HL-60 (cell line): ENCODE measurements around the gene GOLGA6A.
"Not testable (repeated sequence)": the region's sequence is repeated elsewhere in the genome, so short reads cannot be mapped to it uniquely, and the experiment has no call there.

Source experiments
- DNase-seq, 2 experiments: peaks; one replicate each; pipeline ENCODE4 v3.0.0-alpha.2; 2010 to 2020; ENCODE audit warnings: low read depth in 1 of 2, low spot score in 1 of 2
- H3K27ac ChIP-seq: fragments of 250-450 bp; sonication (Bioruptor Pico); replicated peaks from 2 replicates; pipeline ENCODE4 v1.5.1; 2020; ENCODE audit warnings: mild to moderate bottlenecking, moderate library complexity
- H3K27me3 ChIP-seq: fragments of 250-450 bp; sonication (Bioruptor Pico); 2 replicates; pipeline ENCODE4 v1.5.1; 2021; ENCODE audit warnings: mild to moderate bottlenecking, moderate library complexity; ENCODE audit not compliant: insufficient read depth, poor library complexity, severe bottlenecking
- H3K4me3 ChIP-seq: replicated peaks from 2 replicates; pipeline ENCODE4 v1.5.1; 2011; ENCODE audit warnings: mild to moderate bottlenecking, control low read depth, low read length; ENCODE audit not compliant: insufficient read depth
- CTCF ChIP-seq: IDR thresholded peaks from one replicate; pipeline ENCODE4 v1.5.1; 2011; ENCODE audit warnings: low read length, control low read depth, inconsistent platforms; ENCODE audit not compliant: insufficient read depth
- GABPA ChIP-seq: IDR thresholded peaks from 2 replicates; pipeline ENCODE4 v1.6.1; 2012; ENCODE audit warnings: low read depth
- POLR2AphosphoS5 ChIP-seq: IDR thresholded peaks from 2 replicates; pipeline ENCODE4 v1.6.1; 2012; ENCODE audit warnings: low read depth
- SPI1 ChIP-seq: IDR thresholded peaks from 2 replicates; pipeline ENCODE4 v1.6.1; 2012; ENCODE audit warnings: low read depth, mild to moderate bottlenecking, borderline replicate concordance
- long read RNA-seq: library from polyadenylated mRNA; unstranded; transcript quantifications from one replicate; pipeline ENCODE4 v2.0.0, GENCODE V29; 2020
- TF ChIP-seq, protein P1 (sequence below): IDR thresholded peaks from 2 replicates; pipeline ENCODE4 v1.6.1; 2012; ENCODE audit warnings: low read depth; ENCODE audit not compliant: insufficient replicate concordance

The GOLGA6A gene, protein sequence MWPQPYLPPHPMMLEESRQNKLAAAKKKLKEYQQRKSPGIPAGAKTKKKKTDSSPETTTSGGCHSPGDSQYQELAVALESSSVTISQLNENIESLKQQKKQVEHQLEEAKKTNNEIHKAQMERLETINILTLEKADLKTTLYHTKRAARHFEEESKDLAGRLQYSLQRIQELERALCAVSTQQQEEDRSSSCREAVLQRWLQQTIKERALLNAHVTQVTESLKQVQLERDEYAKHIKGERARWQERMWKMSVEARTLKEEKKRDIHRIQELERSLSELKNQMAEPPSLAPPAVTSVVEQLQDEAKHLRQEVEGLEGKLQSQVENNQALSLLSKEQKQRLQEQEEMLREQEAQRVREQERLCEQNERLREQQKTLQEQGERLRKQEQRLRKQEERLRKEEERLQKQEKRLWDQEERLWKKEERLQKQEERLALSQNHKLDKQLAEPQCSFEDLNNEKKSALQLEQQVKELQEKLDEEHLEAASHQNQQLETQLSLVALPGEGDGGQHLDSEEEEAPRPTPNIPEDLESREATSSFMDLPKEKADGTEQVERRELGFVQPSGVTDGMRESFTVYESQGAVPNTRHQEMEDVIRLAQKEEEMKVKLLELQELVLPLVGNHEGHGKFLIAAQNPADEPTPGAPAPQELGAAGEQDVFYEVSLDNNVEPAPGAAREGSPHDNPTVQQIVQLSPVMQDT
- long read RNA-seq, result 0 reads

GRCh38 chr15:74082450-74082849, at the start of gene GOLGA6A:
Gene GOLGA6A, minus strand, starts transcription at chr15:74082550. Its CDS starts 41 bp downstream, at chr15:74082509.
- DNase-seq, H3K27me3 ChIP-seq, H3K27ac ChIP-seq, H3K4me3 ChIP-seq: not testable (repeated sequence)

DNA sequence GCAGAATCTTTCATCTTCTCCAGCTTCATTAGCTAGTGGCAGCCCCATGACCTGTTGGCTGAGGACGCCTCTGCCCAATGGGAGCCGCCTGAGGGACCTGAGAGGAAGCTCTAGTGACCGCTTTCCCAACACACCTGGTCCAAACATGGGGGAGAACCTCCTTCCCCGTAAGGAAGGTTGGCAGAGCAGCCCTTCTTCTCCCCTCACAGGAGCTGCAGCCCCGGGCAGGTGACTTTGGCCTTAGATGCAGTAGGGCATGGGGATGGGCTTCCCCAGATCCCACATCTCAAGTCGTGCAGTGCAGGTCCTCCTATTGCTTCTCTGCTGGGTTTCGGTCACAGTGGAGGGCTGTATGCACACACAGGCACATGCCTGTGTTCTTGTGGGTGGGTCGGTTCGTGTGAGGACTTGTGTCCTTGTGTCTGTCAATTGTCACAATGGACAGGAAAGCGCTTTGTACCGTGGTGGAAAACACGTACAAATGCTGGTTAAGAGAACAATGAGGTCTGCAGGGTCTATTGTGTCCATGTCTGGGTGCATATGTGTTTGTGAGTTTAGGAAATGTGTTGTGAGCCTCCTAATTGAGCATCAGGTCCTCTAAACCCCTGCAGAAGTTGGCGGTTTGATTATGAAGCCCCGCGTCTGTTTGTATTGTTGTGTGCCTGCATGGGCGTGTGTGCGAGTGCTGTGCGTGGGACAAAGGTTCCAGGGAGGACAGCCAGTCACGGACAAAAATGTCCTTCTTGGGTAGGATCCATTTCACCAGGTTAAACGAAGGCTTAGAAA, 49.5 kb upstream of the GOLGA6A start:
- H3K27ac ChIP-seq, result no peak overlapping the region
- no peak overlapping the region for H3K4me3 ChIP-seq
- no peak for DNase-seq
- H3K27me3 ChIP-seq, result peaks cover 85% of the 10 kb centered on the region
- TF ChIP-seq, protein P1, sequence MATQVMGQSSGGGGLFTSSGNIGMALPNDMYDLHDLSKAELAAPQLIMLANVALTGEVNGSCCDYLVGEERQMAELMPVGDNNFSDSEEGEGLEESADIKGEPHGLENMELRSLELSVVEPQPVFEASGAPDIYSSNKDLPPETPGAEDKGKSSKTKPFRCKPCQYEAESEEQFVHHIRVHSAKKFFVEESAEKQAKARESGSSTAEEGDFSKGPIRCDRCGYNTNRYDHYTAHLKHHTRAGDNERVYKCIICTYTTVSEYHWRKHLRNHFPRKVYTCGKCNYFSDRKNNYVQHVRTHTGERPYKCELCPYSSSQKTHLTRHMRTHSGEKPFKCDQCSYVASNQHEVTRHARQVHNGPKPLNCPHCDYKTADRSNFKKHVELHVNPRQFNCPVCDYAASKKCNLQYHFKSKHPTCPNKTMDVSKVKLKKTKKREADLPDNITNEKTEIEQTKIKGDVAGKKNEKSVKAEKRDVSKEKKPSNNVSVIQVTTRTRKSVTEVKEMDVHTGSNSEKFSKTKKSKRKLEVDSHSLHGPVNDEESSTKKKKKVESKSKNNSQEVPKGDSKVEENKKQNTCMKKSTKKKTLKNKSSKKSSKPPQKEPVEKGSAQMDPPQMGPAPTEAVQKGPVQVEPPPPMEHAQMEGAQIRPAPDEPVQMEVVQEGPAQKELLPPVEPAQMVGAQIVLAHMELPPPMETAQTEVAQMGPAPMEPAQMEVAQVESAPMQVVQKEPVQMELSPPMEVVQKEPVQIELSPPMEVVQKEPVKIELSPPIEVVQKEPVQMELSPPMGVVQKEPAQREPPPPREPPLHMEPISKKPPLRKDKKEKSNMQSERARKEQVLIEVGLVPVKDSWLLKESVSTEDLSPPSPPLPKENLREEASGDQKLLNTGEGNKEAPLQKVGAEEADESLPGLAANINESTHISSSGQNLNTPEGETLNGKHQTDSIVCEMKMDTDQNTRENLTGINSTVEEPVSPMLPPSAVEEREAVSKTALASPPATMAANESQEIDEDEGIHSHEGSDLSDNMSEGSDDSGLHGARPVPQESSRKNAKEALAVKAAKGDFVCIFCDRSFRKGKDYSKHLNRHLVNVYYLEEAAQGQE, result no peak
- TF ChIP-seq POLR2AphosphoS5, result no peak
- TF ChIP-seq GABPA, result no peak
- TF ChIP-seq CTCF, result no peak
- TF ChIP-seq SPI1, result no peak

DNA sequence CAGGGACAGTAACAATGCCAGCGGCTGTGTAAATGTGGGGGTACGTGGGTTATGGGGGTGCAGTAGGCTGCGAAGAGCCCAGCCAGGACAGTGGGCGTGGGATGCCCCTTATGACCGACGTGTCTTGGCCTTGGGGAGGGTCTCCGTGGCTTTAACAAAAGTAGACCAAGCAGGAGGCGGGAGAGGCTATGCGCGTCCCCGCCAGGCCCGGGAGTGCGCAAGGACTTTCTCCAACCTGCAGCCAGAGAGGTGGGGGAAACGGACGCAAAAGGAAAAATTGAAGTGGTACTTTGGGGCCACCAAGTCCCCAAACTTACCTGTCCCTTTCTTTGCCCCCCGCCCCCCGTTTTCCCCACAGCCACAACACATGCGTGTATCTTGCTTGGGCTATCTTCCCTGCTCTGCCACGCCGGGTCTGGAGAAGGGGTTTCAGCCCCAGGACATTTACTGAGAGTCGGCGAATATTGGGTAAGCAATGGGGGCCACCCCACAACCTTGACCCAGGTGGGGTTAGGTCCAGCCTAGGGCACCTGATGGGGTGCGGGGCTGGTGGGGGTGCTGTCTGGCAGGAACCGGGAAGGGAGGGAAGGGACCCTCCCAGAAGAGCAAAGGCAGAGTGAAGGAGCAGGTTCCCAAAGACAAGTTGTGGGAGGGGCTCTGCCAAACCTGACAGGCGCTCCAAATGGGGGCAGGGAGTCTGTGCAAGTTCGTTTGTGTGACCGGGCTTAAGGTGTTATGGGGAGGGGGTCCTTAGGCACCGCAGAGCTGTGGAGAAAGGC, 48.7 kb upstream of the GOLGA6A start:
- no peak for DNase-seq
- TF ChIP-seq GABPA, result no peak
- no peak for TF ChIP-seq CTCF
- Histone ChIP-seq H3K4me3 (no peak overlapping the region), H3K27me3 (peaks cover 81% of the 10 kb centered on the region), H3K27ac (no peak overlapping the region)

- H3K27ac ChIP-seq, result no peak within 1 kb of the TSS
- no peak within 1 kb of the TSS for H3K4me3 ChIP-seq
- TF ChIP-seq GABPA (no peak), POLR2AphosphoS5 (no peak), CTCF (no peak), SPI1 (no peak)
- TF ChIP-seq, protein P1, result no peak
- H3K27me3 ChIP-seq, result peaks cover 73% of the 10 kb centered on the region
- DNase-seq, result no peak
Observed at GRCh38 chr15:74130155-74130848, 48.0 kb upstream of the GOLGA6A start, which contains the start of gene ISLR2. Gene ISLR2, plus strand, starts transcription at chr15:74130586. Its CDS starts 2,169 bp downstream, at chr15:74132755.
